ENCODE results near the gene C9orf153. TPM values are rescaled to one million over a fixed set of nuclear protein-coding genes. Genes with fewer than 3 reads are reported as not detected.

C9orf153 gene
- total and polyA plus RNA-seq, 2 experiments from 2014 or later: 0.29 TPM; not detected in 1

- Histone ChIP-seq H3K9me2 (ENCODE audit: insufficient read depth) (peaks cover 5% of the 10 kb centered on the region; the same call in 1 of the 2 replicates), H3K79me2 (replicated peaks; ENCODE audit: insufficient read depth) (no peaks in the 10 kb centered on the region), H3K27ac (ENCODE audit: low read depth) (no peak overlapping the region), H2AFZ (no peak overlapping the region), H3K4me1 (ENCODE audit: insufficient read depth) (peaks cover 16% of the 10 kb centered on the region), H3F3A (replicated peaks; ENCODE audit: low read depth) (no peaks in the 10 kb centered on the region), H4K20me1 (replicated peaks; ENCODE audit: insufficient read depth) (no peaks in the 10 kb centered on the region), H3K36me3 (ENCODE audit: insufficient read depth) (no peaks in the 10 kb centered on the region), H3K4me3 (no peak overlapping the region), H3K27me3 (ENCODE audit: insufficient read depth) (no peaks in the 10 kb centered on the region), H3K4me2 (no peak overlapping the region)
- no peaks in the 10 kb centered on the region for H3K36me3 Mint-ChIP-seq (ENCODE audit: low read depth)
- TF ChIP-seq CTCF (conservative IDR thresholded peaks at IDR 0.05; ENCODE audit: low read depth in 2 of 2) (no peak), ZNF114 (CRISPR knock-in tag; IDR thresholded peaks at IDR 0.05) (no peak), POLR2AphosphoS5 (IDR thresholded peaks at IDR 0.05; ENCODE audit: low read depth) (no peak), ETS1 (IDR thresholded peaks at IDR 0.05) (no peak), EZH2phosphoT487 (IDR thresholded peaks at IDR 0.05; ENCODE audit: unreplicated experiment) (no peak), EZH2 (IDR thresholded peaks at IDR 0.05; ENCODE audit: low read depth, unreplicated experiment) (no peak), CREB1 (CRISPR knock-in tag; IDR thresholded peaks at IDR 0.05; ENCODE audit: low read depth) (no peak), STAT1 (IDR thresholded peaks at IDR 0.05; ENCODE audit: unreplicated experiment) (no peak), JUNB (IDR thresholded peaks at IDR 0.05; ENCODE audit: unreplicated experiment) (no peak), REST (IDR thresholded peaks at IDR 0.05; ENCODE audit: unreplicated experiment) (no peak), ZNF331 (CRISPR knock-in tag; IDR thresholded peaks at IDR 0.05; ENCODE audit: low read depth) (no peak), ZNF462 (CRISPR knock-in tag; IDR thresholded peaks at IDR 0.05) (no peak), NANOG (IDR thresholded peaks at IDR 0.05; ENCODE audit: borderline replicate concordance) (no peak)
- DNase-seq (ENCODE audit: low spot score): no peak
- H3K4me3 Mint-ChIP-seq: no peak overlapping the region
- no peaks in the 10 kb centered on the region for H3K9me3 Mint-ChIP-seq
- H3K27me3 Mint-ChIP-seq (ENCODE audit: insufficient read depth, low read depth, poor library complexity): no peaks in the 10 kb centered on the region
- no peak overlapping the region for H3K27ac Mint-ChIP-seq
- H3K4me1 Mint-ChIP-seq: peaks cover 36% of the 10 kb centered on the region
- no peak for ATAC-seq
These were observed 81.0 kb downstream of the C9orf153 start for GRCh38 chr9:86178503-86178902.

All from GM23338 (cell line).